Thyroid gland (tissue), 4 donors: ENCODE data around the gene PCBD2. TPM values are rescaled to one million over a fixed set of nuclear protein-coding genes. Genes with fewer than 3 reads are reported as not detected.
"Not testable (repeated sequence)": the region's sequence is repeated elsewhere in the genome, so short reads cannot be mapped to it uniquely, and the experiment has no call there.

Source experiments
- DNase-seq, 2 donors: peaks; one replicate each; pipeline ENCODE4 v3.0.0-alpha.2; 2019
- H3K27ac ChIP-seq, 3 donors: fragments of 200-600 bp; sonication (generic); 1 replicate in 2 of 3; 2 replicates in 1 of 3; pipeline ENCODE4 v1.5.1; 2016 to 2019; ENCODE audit warnings: mild to moderate bottlenecking in 1 of 3, moderate library complexity in 1 of 3
- H3K27me3 ChIP-seq: fragments of 200-600 bp; sonication (generic); one replicate; pipeline ENCODE4 v1.5.1; 2019
- H3K36me3 ChIP-seq, 2 donors: fragments of 200-600 bp; sonication (generic); one replicate each; pipeline ENCODE4 v1.5.1; 2016 to 2019
- H3K4me1 ChIP-seq, 2 donors: fragments of 200-600 bp; sonication (generic); one replicate each; pipeline ENCODE4 v1.5.1; 2017 to 2019
- H3K4me3 ChIP-seq, 3 donors: fragments of 200-600 bp; sonication (generic); replicated peaks in 1 of 3; 1 replicate in 2 of 3; 2 replicates in 1 of 3; pipeline ENCODE4 v1.5.1; 2016; ENCODE audit warnings: mild to moderate bottlenecking in 1 of 3
- H3K9me3 ChIP-seq: fragments of 200-600 bp; sonication (generic); one replicate; pipeline ENCODE4 v1.5.1; 2017
- CTCF ChIP-seq, 6 experiments: fragments of 200-600 bp in 3 of 6; fragments of 450-650 bp in 3 of 6; sonication (generic) in 3 of 6; IDR thresholded peaks; one replicate each; pipeline ENCODE4 v1.5.1; 2016 to 2019; ENCODE audit warnings: antibody characterized with exemption in 6 of 6, mild to moderate bottlenecking in 2 of 6, inconsistent platforms in 1 of 6, moderate library complexity in 1 of 6
- POLR2A ChIP-seq, 2 donors: fragments of 450-650 bp; IDR thresholded peaks; one replicate each; pipeline ENCODE4 v1.6.1; 2017; ENCODE audit warnings: antibody characterized with exemption in 2 of 2, mild to moderate bottlenecking in 2 of 2, moderate library complexity in 1 of 2
- WGBS, 2 donors: methylation state at CpG; one replicate each; pipeline ENCODE4 v1.1.5; 2017; 5-methylcytosine and 5-hydroxymethylcytosine counted together
- intact Hi-C: fragments of 100-400 bp; cut with DNase I; formaldehyde crosslinking; loops from one replicate; pipeline ENCODE4 v1.15.1; 2023
- total RNA-seq, 4 donors: library from RNA; depleted of rRNA; stranded (reverse); fragments of >200 nt; gene quantifications; one replicate each; pipeline ENCODE4 v1.2.3, GENCODE V29; 2016

Gene PCBD2
- total RNA-seq, 4 donors from 2014 or later = 12.6 to 24.4 (median 17.7) TPM

GRCh38 chr5:134994560-134995156 lies 89.7 kb downstream of the PCBD2 start:
- no peaks in the 10 kb centered on the region for H3K27me3 ChIP-seq
- H3K4me1 ChIP-seq = no peaks in the 10 kb centered on the region
- no peak overlapping the region for H3K4me3 ChIP-seq
- TF ChIP-seq CTCF (IDR thresholded peaks at IDR 0.05) (no peak), POLR2A (IDR thresholded peaks at IDR 0.05) (no peak)
- DNase-seq = no peak
- 68 to 70% methylated on average over 2 of the region's 2 CpGs for WGBS, 2 donors
- H3K9me3 ChIP-seq = no peaks in the 10 kb centered on the region
- no peak overlapping the region for H3K27ac ChIP-seq
- intact Hi-C loops = no loop called here
- H3K36me3 ChIP-seq = no peaks in the 10 kb centered on the region

DNA sequence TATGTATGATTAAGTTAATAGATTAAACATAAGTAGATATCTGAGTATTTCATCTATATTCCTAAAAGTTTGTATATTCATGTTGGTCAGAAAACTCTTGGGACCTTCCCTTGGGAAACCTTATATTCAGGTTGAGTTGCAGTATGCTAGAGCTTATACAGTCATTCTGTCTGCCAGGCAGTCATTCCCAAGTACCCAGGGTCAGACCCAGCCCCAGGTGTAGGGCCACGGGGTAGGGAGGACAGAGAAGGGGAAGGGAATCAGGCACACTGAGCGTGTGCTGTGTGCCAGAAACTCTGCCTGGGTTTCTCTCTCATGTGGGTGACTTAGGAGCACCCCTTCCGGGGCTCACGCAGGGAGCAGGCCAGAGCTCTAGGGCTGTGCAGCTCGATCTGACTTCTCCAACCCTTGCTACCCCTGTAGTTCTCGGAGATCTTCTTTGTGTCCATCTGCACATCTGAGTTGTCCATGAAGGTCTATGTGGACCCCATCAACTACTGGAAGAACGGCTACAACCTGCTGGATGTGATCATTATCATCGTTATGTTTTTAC lies 91.0 kb downstream of the PCBD2 start:
- H3K4me3 ChIP-seq = no peak overlapping the region
- H3K4me1 ChIP-seq = no peaks in the 10 kb centered on the region
- no peak for TF ChIP-seq CTCF (IDR thresholded peaks at IDR 0.05)
- no peak for TF ChIP-seq POLR2A (IDR thresholded peaks at IDR 0.05)
- intact Hi-C loops = no loop called here
- H3K9me3 ChIP-seq = no peaks in the 10 kb centered on the region
- H3K36me3 ChIP-seq = no peaks in the 10 kb centered on the region
- DNase-seq = no peak
- WGBS, 2 donors = 83 to 91% methylated on average over 7 to 8 of the region's 8 CpGs
- H3K27ac ChIP-seq = no peak overlapping the region
- no peaks in the 10 kb centered on the region for H3K27me3 ChIP-seq

- Histone ChIP-seq H3K27ac (no peak overlapping the region), H3K4me1 (no peaks in the 10 kb centered on the region), H3K36me3 (no peaks in the 10 kb centered on the region), H3K9me3 (no peaks in the 10 kb centered on the region), H3K4me3 (no peak overlapping the region), H3K27me3 (no peaks in the 10 kb centered on the region)
- no peak for TF ChIP-seq CTCF (IDR thresholded peaks at IDR 0.05)
- TF ChIP-seq POLR2A (IDR thresholded peaks at IDR 0.05) = no peak
- DNase-seq = no peak
- intact Hi-C loops = no loop called here
- 76 to 82% methylated on average over 10 to 11 of the region's 11 CpGs for WGBS, 2 donors
Observed at GRCh38 chr5:134997015-134997414, 92.1 kb downstream of the PCBD2 start.

DNA sequence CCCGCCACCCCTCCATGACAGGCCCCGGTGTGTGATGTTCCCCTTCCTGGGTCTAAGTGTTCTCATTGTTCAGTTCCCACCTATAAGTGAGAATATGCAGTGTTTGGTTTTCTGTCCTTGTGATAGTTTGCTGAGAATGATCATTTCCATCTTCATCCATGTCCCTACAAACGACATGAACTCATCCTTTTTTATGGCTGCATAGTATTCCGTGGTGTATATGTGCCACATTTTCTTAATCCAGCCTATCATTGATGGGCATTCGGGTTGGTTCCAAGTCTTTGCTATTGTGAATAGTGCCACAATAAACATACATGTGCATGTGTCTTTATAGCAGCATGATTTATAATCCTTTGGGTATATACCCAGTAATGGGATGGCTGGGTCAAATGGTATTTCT lies 93.1 kb downstream of the PCBD2 start:
- H3K36me3 ChIP-seq, H3K27ac ChIP-seq, H3K9me3 ChIP-seq, H3K27me3 ChIP-seq, H3K4me3 ChIP-seq, intact Hi-C loops, H3K4me1 ChIP-seq, DNase-seq: not testable (repeated sequence)
- 95 to 96% methylated on average over 5 of the region's 5 CpGs for WGBS, 2 donors

DNA sequence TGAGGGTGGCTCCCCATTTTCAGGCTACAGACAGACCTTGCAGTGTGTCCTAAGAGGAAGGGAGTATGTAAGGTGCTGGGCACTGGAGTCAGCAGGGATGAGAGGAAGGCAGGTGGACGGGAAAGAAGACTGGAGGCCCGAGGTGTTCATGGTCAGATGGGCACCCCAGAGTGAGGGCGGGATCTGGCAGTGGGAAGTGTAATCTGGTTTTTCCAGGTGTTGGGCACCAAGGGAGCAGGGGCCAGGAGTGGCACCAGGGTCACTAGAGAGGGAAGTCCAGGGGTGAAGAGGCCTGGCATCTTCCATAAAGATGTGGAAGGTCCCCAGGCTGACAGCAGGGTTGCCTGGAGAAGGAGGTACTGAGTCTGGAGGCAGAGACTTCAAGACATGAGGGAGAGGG lies 99.4 kb downstream of the PCBD2 start:
- no peak overlapping the region for H3K4me3 ChIP-seq
- no peaks in the 10 kb centered on the region for H3K9me3 ChIP-seq
- no peaks in the 10 kb centered on the region for H3K27me3 ChIP-seq
- DNase-seq = no peak
- WGBS, 2 donors = 87 to 89% methylated on average over 3 of the region's 3 CpGs
- H3K4me1 ChIP-seq = no peaks in the 10 kb centered on the region
- intact Hi-C loops = no loop called here
- TF ChIP-seq POLR2A (IDR thresholded peaks at IDR 0.05) = no peak
- H3K36me3 ChIP-seq = no peaks in the 10 kb centered on the region
- no peak overlapping the region for H3K27ac ChIP-seq

DNA sequence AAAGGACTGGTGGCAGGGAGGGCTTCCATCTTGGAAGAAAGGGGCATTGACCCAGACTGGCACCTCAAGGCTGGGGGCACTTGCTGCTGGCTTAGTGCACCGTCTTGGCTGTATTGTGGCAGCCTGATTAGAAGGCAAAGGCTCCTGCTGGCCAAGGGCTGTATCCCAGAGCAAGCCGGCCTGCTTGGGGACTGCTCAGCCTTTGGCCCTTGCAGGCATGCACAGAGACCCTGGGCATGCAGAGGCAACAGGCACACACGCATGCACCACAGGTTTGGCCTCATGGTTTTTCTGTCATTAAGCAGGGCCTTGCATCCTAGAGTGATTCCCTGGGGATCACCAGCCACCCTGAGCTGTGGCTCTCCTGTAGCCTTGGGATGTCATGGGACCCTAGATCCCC lies 100.1 kb downstream of the PCBD2 start:
- intact Hi-C loops = no loop called here
- H3K27me3 ChIP-seq = no peaks in the 10 kb centered on the region
- no peaks in the 10 kb centered on the region for H3K36me3 ChIP-seq
- TF ChIP-seq CTCF (IDR thresholded peaks at IDR 0.05) (no peak), POLR2A (IDR thresholded peaks at IDR 0.05) (no peak)
- no peak for DNase-seq
- 64 to 76% methylated on average over 2 to 3 of the region's 3 CpGs for WGBS, 2 donors
- no peak overlapping the region for H3K27ac ChIP-seq
- no peaks in the 10 kb centered on the region for H3K4me1 ChIP-seq
- H3K4me3 ChIP-seq = no peak overlapping the region
- no peaks in the 10 kb centered on the region for H3K9me3 ChIP-seq
